Measurements from ENCODE around the gene MTG2.

The MTG2 gene

GRCh38 chr20:62246872-62247652 is 64.2 kb downstream of the MTG2 start:
- DNase-seq (ENCODE audit: low read depth in 2 of 2), result no peak

- no peak for DNase-seq (ENCODE audit: low read depth in 2 of 2)
Measured at GRCh38 chr20:62248890-62249560, 66.2 kb downstream of the MTG2 start.

GRCh38 chr20:62252342-62252966 is 69.6 kb downstream of the MTG2 start:
- DNase-seq (ENCODE audit: low read depth in 2 of 2), result no peak

All from stimulated activated CD4-positive, alpha-beta T cell treated with anti-CD3 and anti-CD28 coated beads, Interleukin-1b, Interleukin-23, amount 100 ng/mL, for 1 hour (primary cell).